Upper lobe of left lung (tissue), 6 donors: ENCODE results near the gene TLR10. TPM values are rescaled to one million over a fixed set of nuclear protein-coding genes. Genes with fewer than 3 reads are reported as not detected.

Source experiments
- ATAC-seq, 2 donors: fragments of 200-7000 bp; cut with Tn5 transposase; one replicate each; pipeline ENCODE4 v1.9.1; 2022; ENCODE audit warnings: mild to moderate bottlenecking in 2 of 2, moderate library complexity in 2 of 2; ENCODE audit not compliant: low FRiP score in 2 of 2
- DNase-seq, 2 donors: peaks; one replicate each; pipeline ENCODE4 v3.0.0-alpha.2; 2019 to 2020
- H3K27ac ChIP-seq, 4 donors: fragments of 200-600 bp; sonication (generic); one replicate each; pipeline ENCODE4 v1.5.1; 2016 to 2019
- H3K27me3 ChIP-seq, 4 donors: fragments of 200-600 bp; sonication (generic); one replicate each; pipeline ENCODE4 v1.5.1; 2017 to 2019
- H3K36me3 ChIP-seq, 4 donors: fragments of 200-600 bp; sonication (generic); one replicate each; pipeline ENCODE4 v1.5.1; 2016 to 2019
- H3K4me1 ChIP-seq, 4 donors: fragments of 200-600 bp; sonication (generic); one replicate each; pipeline ENCODE4 v1.5.1; 2018 to 2019
- H3K4me3 ChIP-seq, 4 donors: fragments of 200-600 bp; sonication (generic); one replicate each; pipeline ENCODE4 v1.5.1; 2017 to 2019; ENCODE audit warnings: mild to moderate bottlenecking in 2 of 4, moderate library complexity in 1 of 4
- H3K9me3 ChIP-seq, 4 donors: fragments of 200-600 bp; sonication (generic); one replicate each; pipeline ENCODE4 v1.5.1; 2018 to 2019
- EP300 ChIP-seq, 4 donors: sonication (generic); formaldehyde crosslinking; IDR thresholded peaks; one replicate each; pipeline ENCODE4 v1.5.1; 2017; ENCODE audit warnings: antibody characterized with exemption in 4 of 4, control low read depth in 2 of 4
- POLR2A ChIP-seq, 4 donors: fragments of 450-650 bp; IDR thresholded peaks; one replicate each; pipeline ENCODE4 v1.5.1; 2016 to 2017; ENCODE audit warnings: antibody characterized with exemption in 4 of 4, mild to moderate bottlenecking in 2 of 4
- POLR2AphosphoS5 ChIP-seq, 2 donors: sonication (generic); formaldehyde crosslinking; IDR thresholded peaks; one replicate each; pipeline ENCODE4 v1.5.1; 2017; ENCODE audit warnings: antibody characterized with exemption in 2 of 2
- WGBS, 2 donors: methylation state at CpG; one replicate each; pipeline ENCODE4 v1.1.5; 2017 to 2018; 5-methylcytosine and 5-hydroxymethylcytosine counted together
- total RNA-seq, 6 donors: library from RNA; depleted of rRNA in 4 of 6; stranded (reverse); fragments of >200 nt in 4 of 6; gene quantifications; one replicate each; pipeline versions ENCODE4 v1.1.0 to v1.2.1, GENCODE V29; 2016 to 2021
- TF ChIP-seq, protein P1 (sequence below), 6 experiments: fragments of 450-650 bp in 4 of 6; fragments of 200-600 bp in 2 of 6; sonication (generic) in 2 of 6; IDR thresholded peaks; one replicate each; pipeline ENCODE4 v1.5.1; 2016 to 2019; ENCODE audit warnings: antibody characterized with exemption in 6 of 6
- donor health status: DM: no; HTN: no; CAD: no; lungs with moderate emphysema.
- donor health status: DM: no; HTN: yes; CAD: no; lungs with severe emphysema.

TLR10 gene
- total RNA-seq, 6 donors from 2014 or later = 0.61 to 1.0 (median 0.81) TPM; not detected in 2

DNA sequence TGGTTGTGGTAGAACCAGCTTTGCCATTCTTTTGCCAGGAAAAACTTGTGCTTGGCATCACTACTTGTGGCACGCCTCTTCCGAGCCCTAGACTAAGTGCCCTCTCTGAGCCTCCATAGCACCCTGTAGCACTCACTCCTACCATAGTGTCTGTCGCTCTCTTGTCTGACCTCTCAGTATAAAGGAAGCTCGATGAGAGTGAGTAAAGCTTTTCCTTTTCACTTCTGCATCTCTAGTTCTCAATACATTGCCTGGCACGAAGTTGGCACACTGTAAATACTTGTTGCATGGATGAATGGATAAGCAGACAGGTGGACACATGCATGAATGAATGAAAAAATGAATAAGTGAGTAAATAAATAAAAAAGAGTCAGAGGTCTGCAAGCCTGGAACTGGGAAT, 48.3 kb downstream of the TLR10 start:
- no peak for DNase-seq
- WGBS, 2 donors = 86 to 92% methylated on average over 5 of the region's 5 CpGs
- ATAC-seq = no peak

DNA sequence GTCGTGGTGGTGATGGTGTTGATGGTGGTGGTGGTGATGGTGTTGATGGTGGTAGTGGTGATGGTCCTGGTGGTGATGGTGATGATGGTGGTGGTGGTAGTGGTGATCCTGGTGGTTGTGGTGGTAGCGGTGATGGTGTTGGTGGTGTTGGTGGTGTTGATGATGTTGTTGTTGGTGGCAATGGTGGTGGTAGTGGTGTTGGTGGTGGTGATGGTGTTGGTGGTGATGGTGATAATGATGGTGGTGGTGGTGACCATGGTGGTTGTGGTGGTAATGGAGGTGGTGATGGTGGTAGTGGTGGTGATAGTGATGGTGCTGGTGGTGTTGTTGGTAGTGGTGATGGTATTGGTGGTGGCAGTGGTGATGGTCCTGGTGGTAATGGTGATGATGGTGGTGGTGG, 49.1 kb downstream of the TLR10 start:
- Histone ChIP-seq H3K36me3 (no peaks in the 10 kb centered on the region), H3K4me1 (peaks cover 7 to 15% (median 13%) of the 10 kb centered on the region in 4 donors), H3K9me3 (no peaks in the 10 kb centered on the region), H3K27me3 (no peaks in the 10 kb centered on the region), H3K4me3 (no peak overlapping the region), H3K27ac (no peak overlapping the region)
- ATAC-seq = no peak
- DNase-seq = no peak
- WGBS, 2 donors = 94 to 98% methylated on average over 2 of the region's 2 CpGs
- TF ChIP-seq EP300 (IDR thresholded peaks at IDR 0.05) (no peak), POLR2AphosphoS5 (IDR thresholded peaks at IDR 0.05) (no peak), POLR2A (IDR thresholded peaks at IDR 0.05) (no peak)
- TF ChIP-seq, protein P1, sequence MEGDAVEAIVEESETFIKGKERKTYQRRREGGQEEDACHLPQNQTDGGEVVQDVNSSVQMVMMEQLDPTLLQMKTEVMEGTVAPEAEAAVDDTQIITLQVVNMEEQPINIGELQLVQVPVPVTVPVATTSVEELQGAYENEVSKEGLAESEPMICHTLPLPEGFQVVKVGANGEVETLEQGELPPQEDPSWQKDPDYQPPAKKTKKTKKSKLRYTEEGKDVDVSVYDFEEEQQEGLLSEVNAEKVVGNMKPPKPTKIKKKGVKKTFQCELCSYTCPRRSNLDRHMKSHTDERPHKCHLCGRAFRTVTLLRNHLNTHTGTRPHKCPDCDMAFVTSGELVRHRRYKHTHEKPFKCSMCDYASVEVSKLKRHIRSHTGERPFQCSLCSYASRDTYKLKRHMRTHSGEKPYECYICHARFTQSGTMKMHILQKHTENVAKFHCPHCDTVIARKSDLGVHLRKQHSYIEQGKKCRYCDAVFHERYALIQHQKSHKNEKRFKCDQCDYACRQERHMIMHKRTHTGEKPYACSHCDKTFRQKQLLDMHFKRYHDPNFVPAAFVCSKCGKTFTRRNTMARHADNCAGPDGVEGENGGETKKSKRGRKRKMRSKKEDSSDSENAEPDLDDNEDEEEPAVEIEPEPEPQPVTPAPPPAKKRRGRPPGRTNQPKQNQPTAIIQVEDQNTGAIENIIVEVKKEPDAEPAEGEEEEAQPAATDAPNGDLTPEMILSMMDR (IDR thresholded peaks at IDR 0.05) = no peak

More for the DNA sequence above, 48.3 kb downstream of the TLR10 start:
- TF ChIP-seq, protein P1 (IDR thresholded peaks at IDR 0.05) = no peak
- no peak for TF ChIP-seq POLR2A (IDR thresholded peaks at IDR 0.05)
- TF ChIP-seq EP300 (IDR thresholded peaks at IDR 0.05) = no peak
- TF ChIP-seq POLR2AphosphoS5 (IDR thresholded peaks at IDR 0.05) = no peak
- Histone ChIP-seq H3K36me3 (no peaks in the 10 kb centered on the region), H3K27me3 (no peaks in the 10 kb centered on the region), H3K9me3 (no peaks in the 10 kb centered on the region), H3K4me3 (no peak overlapping the region), H3K27ac (no peak overlapping the region), H3K4me1 (peaks cover 7 to 10% (median 9%) of the 10 kb centered on the region in 4 donors)

GRCh38 chr4:38730830-38731646, 51.8 kb downstream of the TLR10 start:
- Histone ChIP-seq H3K36me3 (no peaks in the 10 kb centered on the region), H3K27ac (no peak overlapping the region), H3K27me3 (no peaks in the 10 kb centered on the region), H3K9me3 (no peaks in the 10 kb centered on the region), H3K4me3 (no peak overlapping the region), H3K4me1 (peaks cover 7 to 22% (median 18%) of the 10 kb centered on the region in 4 donors)
- TF ChIP-seq POLR2A (IDR thresholded peaks at IDR 0.05) (peak in 1 of 4 donors; percentile 18), POLR2AphosphoS5 (IDR thresholded peaks at IDR 0.05) (no peak), EP300 (IDR thresholded peaks at IDR 0.05) (no peak)
- TF ChIP-seq, protein P1 (IDR thresholded peaks at IDR 0.05) = peak; percentile 88 to 95 (median 94)
- WGBS, 2 donors = 16 to 35% methylated on average over 16 to 23 of the region's 23 CpGs
- ATAC-seq = peak; percentile 76 to 90
- DNase-seq = peak; percentile 80 to 91

DNA sequence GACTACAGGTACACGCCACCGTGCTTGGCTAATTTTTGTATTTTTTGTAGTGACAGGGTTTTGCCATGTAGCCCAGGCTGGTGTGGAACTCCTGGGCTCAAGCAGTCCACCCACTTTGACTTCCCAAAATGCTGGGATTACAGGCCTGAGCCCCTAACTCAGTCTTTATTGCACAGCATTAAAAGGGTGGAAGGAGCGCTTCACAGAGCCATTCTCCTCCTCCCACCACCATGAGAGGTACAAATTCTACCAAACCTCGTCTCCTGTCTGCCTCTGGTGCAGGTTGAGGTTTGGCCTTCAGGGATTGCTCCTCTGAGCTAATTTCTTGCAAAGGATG, 52.3 kb downstream of the TLR10 start:
- Histone ChIP-seq H3K36me3 (no peaks in the 10 kb centered on the region), H3K9me3 (no peaks in the 10 kb centered on the region), H3K27ac (no peak overlapping the region), H3K4me1 (peaks cover 7 to 22% (median 18%) of the 10 kb centered on the region in 4 donors), H3K4me3 (no peak overlapping the region), H3K27me3 (no peaks in the 10 kb centered on the region)
- WGBS, 2 donors = 94 to 100% methylated on average over 4 of the region's 4 CpGs
- DNase-seq = no peak
- TF ChIP-seq EP300 (IDR thresholded peaks at IDR 0.05) (no peak), POLR2A (IDR thresholded peaks at IDR 0.05) (no peak), POLR2AphosphoS5 (IDR thresholded peaks at IDR 0.05) (no peak)
- TF ChIP-seq, protein P1 (IDR thresholded peaks at IDR 0.05) = no peak
- ATAC-seq = no peak
